Endothelial cell of umbilical vein (primary cell): ENCODE measurements around the gene C6orf163. TPM values are rescaled to one million over a fixed set of nuclear protein-coding genes. Genes with fewer than 3 reads are reported as not detected.

Experiments used
- BruUV-seq: library from RNA; stranded (reverse); fragments of 400-500 nt; replicated peaks from 2 replicates; lab custom pipeline; 2021; lab: Mats Ljungman, UMichigan
- CTCF ChIA-PET: fragments of 300-600, 350-600 bp; sonication (Branson Sonifier 250); formaldehyde crosslinking; loops from one replicate; lab custom pipeline; 2021; ENCODE audit warnings: antibody characterized with exemption, inconsistent platforms; lab: Charles Lee
- POLR2A ChIA-PET: fragments of 300-600, 350-600 bp; sonication (Branson Sonifier 250); formaldehyde crosslinking; loops from one replicate; lab custom pipeline; 2021; ENCODE audit warnings: antibody characterized with exemption, inconsistent platforms; lab: Charles Lee
- DNase-seq: peaks from one replicate; pipeline ENCODE4 v3.0.0-alpha.2; 2011; ENCODE audit warnings: low read depth, low spot score
- FAIRE-seq: peaks from 2 replicates; lab custom pipeline; 2011; peaks lifted over from hg19 to GRCh38; lab: Jason Lieb, UNC
- H2AFZ ChIP-seq: 2 replicates; pipeline ENCODE4 v1.6.0; 2012; ENCODE audit warnings: low read depth, low read length, control low read depth, inconsistent platforms
- H3K27ac ChIP-seq: 2 replicates; pipeline ENCODE4 v1.5.1; 2011; ENCODE audit warnings: low read depth, mild to moderate bottlenecking, control low read depth, low read length, moderate library complexity; ENCODE audit not compliant: insufficient read depth
- H3K27me3 ChIP-seq, 2 experiments: 2 replicates each; pipeline versions ENCODE4 v1.6.0 to v1.6.1; 2011; ENCODE audit warnings: low read length in 2 of 2, mixed read lengths in 1 of 2; ENCODE audit not compliant: control insufficient read depth in 2 of 2, insufficient read depth in 2 of 2
- H3K36me3 ChIP-seq, 2 experiments: 2 replicates in 1 of 2; 3 replicates in 1 of 2; pipeline ENCODE4 v1.5.1; 2011; ENCODE audit warnings: low read length in 2 of 2, mild to moderate bottlenecking in 1 of 2, moderate library complexity in 1 of 2; ENCODE audit not compliant: control insufficient read depth in 2 of 2, insufficient read depth in 2 of 2; ENCODE audit errors: extremely low read depth in 1 of 2
- H3K4me1 ChIP-seq: 3 replicates; pipeline ENCODE4 v1.5.1; 2011; ENCODE audit warnings: mild to moderate bottlenecking, low read length; ENCODE audit not compliant: control insufficient read depth, insufficient read depth; ENCODE audit errors: extremely low read depth
- H3K4me2 ChIP-seq: 2 replicates; pipeline ENCODE4 v1.6.1; 2011; ENCODE audit warnings: low read length, control low read depth, mixed read lengths; ENCODE audit not compliant: insufficient read depth
- H3K4me3 ChIP-seq, 3 experiments: fragments of 200-600 bp in 1 of 3; sonication (generic), shearing (Covaris generic) in 1 of 3; replicated peaks in 1 of 3; 2 replicates each; pipeline ENCODE4 v1.5.1; 2011 to 2016; ENCODE audit warnings: control low read depth in 3 of 3, low read length in 3 of 3, mild to moderate bottlenecking in 2 of 3, inconsistent platforms in 1 of 3, low read depth in 1 of 3, moderate library complexity in 1 of 3; ENCODE audit not compliant: insufficient read depth in 1 of 3
- H3K79me2 ChIP-seq: 2 replicates; pipeline ENCODE4 v1.6.0; 2012; ENCODE audit warnings: low read length, inconsistent platforms; ENCODE audit not compliant: control insufficient read depth, insufficient read depth
- H3K9ac ChIP-seq: replicated peaks from 2 replicates; pipeline ENCODE3; 2011; ENCODE audit warnings: low read length, control low read depth; ENCODE audit not compliant: insufficient read depth; ENCODE audit errors: extremely low read depth
- H3K9me1 ChIP-seq: replicated peaks from 3 replicates; pipeline ENCODE4 v1.6.0; 2011; ENCODE audit warnings: mild to moderate bottlenecking, low read length; ENCODE audit not compliant: control insufficient read depth, insufficient read depth; ENCODE audit errors: extremely low read depth
- H3K9me3 ChIP-seq: replicated peaks from 2 replicates; pipeline ENCODE4 v1.5.1; 2012; ENCODE audit warnings: low read length, inconsistent platforms; ENCODE audit not compliant: control insufficient read depth, insufficient read depth
- H4K20me1 ChIP-seq: replicated peaks from 2 replicates; pipeline ENCODE3; 2011; ENCODE audit warnings: mild to moderate bottlenecking, low read length; ENCODE audit not compliant: control insufficient read depth, insufficient read depth; ENCODE audit errors: extremely low read depth
- EZH2 ChIP-seq: IDR thresholded peaks from 2 replicates; pipeline ENCODE4 v1.6.1; 2012; ENCODE audit warnings: borderline replicate concordance, low read depth, mild to moderate bottlenecking, moderate library complexity, low read length, inconsistent platforms; ENCODE audit not compliant: severe bottlenecking
- FOS ChIP-seq: IDR thresholded peaks from 2 replicates; pipeline ENCODE4 v1.6.1; 2011; ENCODE audit warnings: mild to moderate bottlenecking, low read length, moderate library complexity, borderline replicate concordance; ENCODE audit not compliant: insufficient read depth
- GATA2 ChIP-seq: IDR thresholded peaks from 2 replicates; pipeline ENCODE4 v1.7.0; 2011; ENCODE audit warnings: low read depth, mild to moderate bottlenecking, moderate library complexity, mixed read lengths, low read length; ENCODE audit not compliant: insufficient read length, insufficient read depth
- JUN ChIP-seq: IDR thresholded peaks from 2 replicates; pipeline ENCODE4 v1.6.1; 2011; ENCODE audit warnings: borderline replicate concordance, low read depth; ENCODE audit not compliant: insufficient read length, insufficient read depth
- MYC ChIP-seq: IDR thresholded peaks from one replicate; pipeline ENCODE4 v1.6.1; 2011; ENCODE audit warnings: mild to moderate bottlenecking, low read depth, low read length
- POLR2AphosphoS5 ChIP-seq: IDR thresholded peaks from 2 replicates; pipeline ENCODE4 v1.6.1; 2012; ENCODE audit warnings: low read depth, mild to moderate bottlenecking, control low read depth, low read length, moderate library complexity; ENCODE audit not compliant: insufficient read depth
- dilution Hi-C: fragments of 300-500 bp; cut with MboI; formaldehyde crosslinking; loops from one replicate; pipeline ENCODE4 v1.15.0; 2019; ENCODE audit warnings: low sequenced_read_pairs; ENCODE audit not compliant: extremely low pct_ligation_motif_present
- intact Hi-C: fragments of 100-400 bp; cut with micrococcal nuclease; formaldehyde crosslinking; loops from one replicate; pipeline ENCODE4 v1.10.0; 2022
- polyA plus RNA-seq, 4 experiments: library from polyadenylated mRNA; depleted of rRNA in 3 of 4; stranded (reverse) in 3 of 4; unstranded in 1 of 4; fragments of >200 nt; gene quantifications; 2 replicates each; pipeline versions ENCODE4 v1.2.1 to v1.2.3, GENCODE V29; 2011 to 2012; ENCODE audit warnings: missing spikeins in 1 of 4
- total RNA-seq: library from RNA; stranded (reverse); gene quantifications from 2 replicates; pipeline ENCODE4 v1.2.3, GENCODE V29; 2021
- TF ChIP-seq, protein P1 (sequence below): IDR thresholded peaks from 2 replicates; pipeline ENCODE4 v1.6.1; 2011; ENCODE audit not compliant: insufficient read depth, insufficient read length
- TF ChIP-seq, protein P2 (sequence below), 2 donors: IDR thresholded peaks; 1 replicate in 1 of 2; 2 replicates in 1 of 2; pipeline ENCODE4 v1.5.1; 2011; ENCODE audit warnings: low read length in 2 of 2, mild to moderate bottlenecking in 2 of 2, moderate library complexity in 2 of 2, control low read depth in 1 of 2, inconsistent platforms in 1 of 2, low read depth in 1 of 2; ENCODE audit not compliant: insufficient read depth in 1 of 2; ENCODE audit errors: extremely low read depth in 1 of 2

The C6orf163 gene
- total and polyA plus RNA-seq, 2 donors (not counting 3 experiments of a cell fraction or from before 2014, with no cell fraction given), result 0.29 to 2.5 TPM

DNA sequence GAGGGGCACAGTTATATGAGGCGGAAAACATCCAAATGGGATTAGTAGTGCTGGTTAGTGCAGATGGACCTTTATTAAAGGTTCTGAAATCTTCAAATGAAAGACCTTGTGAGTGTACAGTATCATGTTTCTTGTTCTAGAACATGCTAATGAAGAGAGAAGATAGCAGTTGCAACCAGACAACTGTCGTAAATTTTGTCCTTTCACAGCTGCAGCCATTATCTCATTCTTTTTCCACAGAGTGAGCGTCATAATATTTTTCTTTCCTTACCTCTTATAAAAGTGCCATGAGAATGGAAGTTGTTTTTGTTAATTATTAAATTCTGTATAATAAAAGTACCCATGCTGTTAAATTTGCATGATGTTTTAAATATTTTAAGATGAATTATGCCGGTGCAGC is 4.4 kb upstream of the C6orf163 start:
- CTCF ChIA-PET, result interaction anchor here (0.6 kb wide), 1 partner anchor 440 kb away, joined by 3 read pairs; no protein-coding TSS in a partner anchor
- intact Hi-C loops, result no loop called here
- no peak for TF ChIP-seq GATA2
- TF ChIP-seq, protein P1, sequence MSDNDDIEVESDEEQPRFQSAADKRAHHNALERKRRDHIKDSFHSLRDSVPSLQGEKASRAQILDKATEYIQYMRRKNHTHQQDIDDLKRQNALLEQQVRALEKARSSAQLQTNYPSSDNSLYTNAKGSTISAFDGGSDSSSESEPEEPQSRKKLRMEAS, result no peak
- TF ChIP-seq EZH2, result no peak
- no peak for TF ChIP-seq MYC
- TF ChIP-seq FOS, result no peak
- no peak for TF ChIP-seq POLR2AphosphoS5
- TF ChIP-seq, protein P2, sequence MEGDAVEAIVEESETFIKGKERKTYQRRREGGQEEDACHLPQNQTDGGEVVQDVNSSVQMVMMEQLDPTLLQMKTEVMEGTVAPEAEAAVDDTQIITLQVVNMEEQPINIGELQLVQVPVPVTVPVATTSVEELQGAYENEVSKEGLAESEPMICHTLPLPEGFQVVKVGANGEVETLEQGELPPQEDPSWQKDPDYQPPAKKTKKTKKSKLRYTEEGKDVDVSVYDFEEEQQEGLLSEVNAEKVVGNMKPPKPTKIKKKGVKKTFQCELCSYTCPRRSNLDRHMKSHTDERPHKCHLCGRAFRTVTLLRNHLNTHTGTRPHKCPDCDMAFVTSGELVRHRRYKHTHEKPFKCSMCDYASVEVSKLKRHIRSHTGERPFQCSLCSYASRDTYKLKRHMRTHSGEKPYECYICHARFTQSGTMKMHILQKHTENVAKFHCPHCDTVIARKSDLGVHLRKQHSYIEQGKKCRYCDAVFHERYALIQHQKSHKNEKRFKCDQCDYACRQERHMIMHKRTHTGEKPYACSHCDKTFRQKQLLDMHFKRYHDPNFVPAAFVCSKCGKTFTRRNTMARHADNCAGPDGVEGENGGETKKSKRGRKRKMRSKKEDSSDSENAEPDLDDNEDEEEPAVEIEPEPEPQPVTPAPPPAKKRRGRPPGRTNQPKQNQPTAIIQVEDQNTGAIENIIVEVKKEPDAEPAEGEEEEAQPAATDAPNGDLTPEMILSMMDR (IDR thresholded peaks at IDR 0.05; ENCODE audit: extremely low read depth in 1 of 2, insufficient read depth in 1 of 2, low read depth in 1 of 2, low read length in 2 of 2), result no peak
- TF ChIP-seq JUN, result no peak

More for the DNA sequence above, 4.4 kb upstream of the C6orf163 start:
- dilution Hi-C loops, result no loop called here
- Histone ChIP-seq H3K4me2 (no peak overlapping the region), H3K27me3 (no peaks in the 10 kb centered on the region), H3K27ac (no peak overlapping the region), H3K79me2 (no peaks in the 10 kb centered on the region), H3K9me3 (no peaks in the 10 kb centered on the region), H4K20me1 (no peaks in the 10 kb centered on the region), H2AFZ (no peak overlapping the region), H3K9ac (no peak overlapping the region), H3K4me3 (no peak overlapping the region), H3K36me3 (no peaks in the 10 kb centered on the region), H3K4me1 (no peaks in the 10 kb centered on the region), H3K9me1 (no peaks in the 10 kb centered on the region)
- no peak for FAIRE-seq
- no TSS peak for BruUV-seq
- no peak for DNase-seq
- POLR2A ChIA-PET, result no interaction called here
